RWPE2 (cell line): Measurements from ENCODE around the gene MEGF9.
"Not testable (repeated sequence)": the region's sequence is repeated elsewhere in the genome, so short reads cannot be mapped to it uniquely, and the experiment has no call there.

Experiments
- ATAC-seq: fragments of 200-7000 bp; cut with Tn5 transposase; 3 replicates; pipeline ENCODE4 v1.9.1; 2021; ENCODE audit warnings: low read depth
- DNase-seq: peaks from one replicate; pipeline ENCODE4 v3.0.0-alpha.2; 2020; ENCODE audit warnings: low spot score
- H3K27ac ChIP-seq: fragments of 450-650 bp; 2 replicates; pipeline ENCODE4 v1.5.1; 2017; ENCODE audit warnings: mild to moderate bottlenecking; ENCODE audit not compliant: poor library complexity, severe bottlenecking
- H3K27me3 ChIP-seq: fragments of 250-450 bp; sonication (Bioruptor Pico); 2 replicates; pipeline ENCODE4 v1.5.1; 2021; ENCODE audit warnings: mild to moderate bottlenecking, moderate library complexity; ENCODE audit not compliant: insufficient read depth, poor library complexity, severe bottlenecking
- H3K36me3 ChIP-seq: fragments of 250-450 bp; sonication (Bioruptor Pico); 2 replicates; pipeline ENCODE4 v1.5.1; 2020; ENCODE audit warnings: low read depth, mild to moderate bottlenecking, moderate library complexity
- H3K4me1 ChIP-seq: fragments of 250-450 bp; sonication (Bioruptor Pico); 2 replicates; pipeline ENCODE4 v1.5.1; 2021; ENCODE audit warnings: mild to moderate bottlenecking, moderate library complexity; ENCODE audit not compliant: insufficient read depth, poor library complexity, severe bottlenecking
- H3K4me3 ChIP-seq: fragments of 250-450 bp; sonication (Bioruptor Pico); 2 replicates; pipeline ENCODE4 v1.5.1; 2021; ENCODE audit warnings: mild to moderate bottlenecking, moderate library complexity; ENCODE audit not compliant: severe bottlenecking
- H3K9me3 ChIP-seq: fragments of 250-450 bp; sonication (Bioruptor Pico); 2 replicates; pipeline ENCODE4 v1.5.1; 2021; ENCODE audit warnings: mild to moderate bottlenecking, moderate library complexity; ENCODE audit not compliant: severe bottlenecking
- CTCF ChIP-seq: fragments of 450-650 bp; IDR thresholded peaks from one replicate; pipeline ENCODE4 v1.5.1; 2017; ENCODE audit warnings: mild to moderate bottlenecking, moderate library complexity; ENCODE audit not compliant: poor library complexity, severe bottlenecking

MEGF9 gene

DNA sequence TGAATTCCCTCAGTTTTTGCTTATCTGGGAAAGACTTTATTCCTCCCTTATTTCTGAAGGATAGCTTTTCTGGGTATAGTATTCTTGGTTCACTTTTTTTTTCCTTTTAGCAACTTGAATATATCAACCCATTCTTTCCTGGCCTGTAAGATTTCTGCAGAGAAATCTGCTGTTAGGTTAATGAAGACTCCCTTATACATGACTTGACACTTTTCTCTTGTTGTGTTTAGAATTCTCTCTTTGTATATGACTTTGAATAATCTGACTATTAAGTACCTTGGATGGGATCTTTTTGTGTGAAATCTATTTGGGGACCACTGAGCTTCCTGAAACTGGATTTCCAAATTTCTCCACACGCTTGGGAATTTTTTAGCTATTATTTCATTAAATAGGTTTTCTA is 79.3 kb downstream of the MEGF9 start:
- DNase-seq (no peak), ATAC-seq (no peak)
- Histone ChIP-seq H3K27me3 (no peaks in the 10 kb centered on the region), H3K4me1 (no peaks in the 10 kb centered on the region), H3K4me3 (no peak overlapping the region), H3K36me3 (no peaks in the 10 kb centered on the region), H3K27ac (no peak overlapping the region), H3K9me3 (no peaks in the 10 kb centered on the region)
- TF ChIP-seq CTCF, result no peak

- Histone ChIP-seq H3K4me3 (no peak overlapping the region), H3K27ac (no peak overlapping the region), H3K36me3 (no peaks in the 10 kb centered on the region), H3K4me1 (peaks cover 8% of the 10 kb centered on the region), H3K9me3 (no peaks in the 10 kb centered on the region), H3K27me3 (no peaks in the 10 kb centered on the region)
- no peak for TF ChIP-seq CTCF
- no peak for DNase-seq
- ATAC-seq, result no peak
These were observed 83.9 kb downstream of the MEGF9 start for GRCh38 chr9:120630333-120630732.

- not testable (repeated sequence) for DNase-seq, H3K27me3 ChIP-seq, H3K4me3 ChIP-seq, H3K36me3 ChIP-seq, H3K9me3 ChIP-seq
- ATAC-seq, result peak; percentile 88
- peaks cover 13% of the 10 kb centered on the region for H3K4me1 ChIP-seq
- H3K27ac ChIP-seq, result peak overlapping the region; percentile 2
These were observed 85.3 kb downstream of the MEGF9 start for GRCh38 chr9:120628925-120629497.

- DNase-seq (no peak), ATAC-seq (no peak)
- peak overlapping the region; percentile 2 for H3K27ac ChIP-seq
- H3K27me3 ChIP-seq, result no peaks in the 10 kb centered on the region
- H3K36me3 ChIP-seq, result no peaks in the 10 kb centered on the region
- H3K9me3 ChIP-seq, result no peaks in the 10 kb centered on the region
- TF ChIP-seq CTCF, result no peak
- H3K4me1 ChIP-seq, result peaks cover 13% of the 10 kb centered on the region
- no peak overlapping the region for H3K4me3 ChIP-seq
These were observed 85.9 kb downstream of the MEGF9 start for GRCh38 chr9:120628207-120628924.

DNA sequence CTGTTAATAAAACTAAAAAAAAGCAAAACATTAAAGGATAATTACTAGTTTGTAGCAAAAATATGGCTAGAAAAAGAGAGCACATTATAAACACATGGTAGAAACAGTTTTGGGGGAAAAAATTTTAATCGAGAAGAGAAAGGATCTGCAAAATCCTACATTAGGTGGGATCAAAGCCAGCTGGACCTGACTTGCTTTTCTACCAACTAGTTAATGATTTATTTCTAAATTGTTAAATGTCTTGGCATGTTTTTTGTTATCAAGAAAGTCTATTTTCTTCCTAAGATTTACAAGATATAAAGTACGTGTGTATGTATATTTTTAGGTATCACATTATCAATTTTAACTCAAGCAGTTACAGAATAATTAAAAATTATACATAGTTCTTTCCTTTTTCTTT is 87.2 kb downstream of the MEGF9 start:
- Histone ChIP-seq H3K9me3 (no peaks in the 10 kb centered on the region), H3K27me3 (no peaks in the 10 kb centered on the region), H3K4me1 (peaks cover 13% of the 10 kb centered on the region), H3K36me3 (no peaks in the 10 kb centered on the region), H3K27ac (no peak overlapping the region), H3K4me3 (no peak overlapping the region)
- no peak for DNase-seq
- TF ChIP-seq CTCF, result no peak
- ATAC-seq, result no peak
